Measurements from ENCODE around the gene PGAM2.

PGAM2 gene

GRCh38 chr7:44063894-44064651 is 1.3 kb downstream of the PGAM2 start:
- DNase-seq: no peak

- DNase-seq: no peak
These were observed 1.8 kb downstream of the PGAM2 start for GRCh38 chr7:44063547-44063893.

GRCh38 chr7:44062903-44063295 is 2.5 kb downstream of the PGAM2 start:
- no peak for DNase-seq

- DNase-seq: no peak
These were observed 3.0 kb downstream of the PGAM2 start for GRCh38 chr7:44062180-44062902.

GRCh38 chr7:44061645-44062179 is 3.7 kb downstream of the PGAM2 start:
- DNase-seq: no peak

GRCh38 chr7:44060948-44061644 is 4.3 kb downstream of the PGAM2 start:
- no peak for DNase-seq

GRCh38 chr7:44060091-44060947 is 5.0 kb downstream of the PGAM2 start:
- no peak for DNase-seq

GRCh38 chr7:44059219-44060090 is 5.9 kb downstream of the PGAM2 start:
- no peak for DNase-seq

- no peak for DNase-seq
These were observed 6.6 kb downstream of the PGAM2 start for GRCh38 chr7:44058759-44059218.

- no peak for DNase-seq
These were observed 7.3 kb downstream of the PGAM2 start for GRCh38 chr7:44057849-44058758.

- no peak for DNase-seq
These were observed 8.1 kb downstream of the PGAM2 start for GRCh38 chr7:44057181-44057848.

- DNase-seq: no peak
These were observed 8.7 kb downstream of the PGAM2 start for GRCh38 chr7:44056681-44057080.

- DNase-seq: no peak
These were observed 12.5 kb downstream of the PGAM2 start for GRCh38 chr7:44052771-44053365.

GRCh38 chr7:44051611-44052220 is 13.7 kb downstream of the PGAM2 start:
- no peak for DNase-seq

- DNase-seq: no peak
These were observed 14.3 kb downstream of the PGAM2 start for GRCh38 chr7:44050915-44051560.

- no peak for DNase-seq
These were observed 15.0 kb downstream of the PGAM2 start for GRCh38 chr7:44050121-44050914.

- DNase-seq: no peak
These were observed 17.2 kb downstream of the PGAM2 start for GRCh38 chr7:44048031-44048795.
